ENCODE data around the gene DRC3.

Gene DRC3

GRCh38 chr17:17987187-17987896 is 14.7 kb downstream of the DRC3 start:
- Histone ChIP-seq H3K9me3 (ENCODE audit: control insufficient read depth, low read length) (no peaks in the 10 kb centered on the region), H3K36me3 (ENCODE audit: control insufficient read depth, insufficient read depth, low read length) (no peaks in the 10 kb centered on the region), H3K27me3 (ENCODE audit: control insufficient read depth, insufficient read depth, low read length) (no peaks in the 10 kb centered on the region), H2AFZ (no peak overlapping the region), H3K9ac (no peak overlapping the region), H3K4me3 (ENCODE audit: low read depth, low read length) (no peak overlapping the region), H3K79me2 (no peaks in the 10 kb centered on the region), H3K4me2 (ENCODE audit: low read length) (no peak overlapping the region), H3K4me1 (peaks cover 6% of the 10 kb centered on the region), H3K27ac (no peak overlapping the region)
- no peak for TF ChIP-seq CTCF (IDR thresholded peaks at IDR 0.05)

- no peak overlapping the region for H3K4me3 ChIP-seq (ENCODE audit: low read depth, low read length)
- no peak overlapping the region for H3K4me2 ChIP-seq (ENCODE audit: low read length)
- no peaks in the 10 kb centered on the region for H3K36me3 ChIP-seq (ENCODE audit: control insufficient read depth, insufficient read depth, low read length)
- no peak overlapping the region for H3K9ac ChIP-seq
- no peaks in the 10 kb centered on the region for H3K9me3 ChIP-seq (ENCODE audit: control insufficient read depth, low read length)
- no peak for TF ChIP-seq CTCF (IDR thresholded peaks at IDR 0.05)
- H3K79me2 ChIP-seq, result no peaks in the 10 kb centered on the region
- H3K4me1 ChIP-seq, result peaks cover 6% of the 10 kb centered on the region
- H3K27me3 ChIP-seq (ENCODE audit: control insufficient read depth, insufficient read depth, low read length), result no peaks in the 10 kb centered on the region
- no peak overlapping the region for H3K27ac ChIP-seq
- no peak overlapping the region for H2AFZ ChIP-seq
Observed at GRCh38 chr17:17987901-17988300, 15.2 kb downstream of the DRC3 start.

- H3K36me3 ChIP-seq (ENCODE audit: control insufficient read depth, insufficient read depth, low read length), result no peaks in the 10 kb centered on the region
- no peak overlapping the region for H3K4me3 ChIP-seq (ENCODE audit: low read depth, low read length)
- H3K9ac ChIP-seq, result no peak overlapping the region
- H2AFZ ChIP-seq, result no peak overlapping the region
- peaks cover 6% of the 10 kb centered on the region for H3K4me1 ChIP-seq
- no peak overlapping the region for H3K4me2 ChIP-seq (ENCODE audit: low read length)
- H3K27me3 ChIP-seq (ENCODE audit: control insufficient read depth, insufficient read depth, low read length), result no peaks in the 10 kb centered on the region
- no peak for TF ChIP-seq CTCF (IDR thresholded peaks at IDR 0.05)
- no peaks in the 10 kb centered on the region for H3K9me3 ChIP-seq (ENCODE audit: control insufficient read depth, low read length)
- H3K79me2 ChIP-seq, result no peaks in the 10 kb centered on the region
- H3K27ac ChIP-seq, result no peak overlapping the region
Observed at GRCh38 chr17:17988427-17988945, 15.8 kb downstream of the DRC3 start.

- H3K9ac ChIP-seq, result no peak overlapping the region
- no peak for TF ChIP-seq CTCF (IDR thresholded peaks at IDR 0.05)
- no peak overlapping the region for H2AFZ ChIP-seq
- no peaks in the 10 kb centered on the region for H3K36me3 ChIP-seq (ENCODE audit: control insufficient read depth, insufficient read depth, low read length)
- H3K4me1 ChIP-seq, result peaks cover 6% of the 10 kb centered on the region
- no peaks in the 10 kb centered on the region for H3K9me3 ChIP-seq (ENCODE audit: control insufficient read depth, low read length)
- no peak overlapping the region for H3K4me2 ChIP-seq (ENCODE audit: low read length)
- H3K27ac ChIP-seq, result no peak overlapping the region
- H3K4me3 ChIP-seq (ENCODE audit: low read depth, low read length), result no peak overlapping the region
- no peaks in the 10 kb centered on the region for H3K79me2 ChIP-seq
- H3K27me3 ChIP-seq (ENCODE audit: control insufficient read depth, insufficient read depth, low read length), result no peaks in the 10 kb centered on the region
Observed at GRCh38 chr17:17989081-17989480, 16.4 kb downstream of the DRC3 start.

GRCh38 chr17:17989618-17990017 is 17.0 kb downstream of the DRC3 start:
- Histone ChIP-seq H3K79me2 (no peaks in the 10 kb centered on the region), H2AFZ (no peak overlapping the region), H3K36me3 (ENCODE audit: control insufficient read depth, insufficient read depth, low read length) (no peaks in the 10 kb centered on the region), H3K27me3 (ENCODE audit: control insufficient read depth, insufficient read depth, low read length) (no peaks in the 10 kb centered on the region), H3K4me3 (ENCODE audit: low read depth, low read length) (no peak overlapping the region), H3K4me1 (peaks cover 6% of the 10 kb centered on the region), H3K27ac (no peak overlapping the region), H3K9ac (no peak overlapping the region), H3K9me3 (ENCODE audit: control insufficient read depth, low read length) (no peaks in the 10 kb centered on the region), H3K4me2 (ENCODE audit: low read length) (no peak overlapping the region)
- TF ChIP-seq CTCF (IDR thresholded peaks at IDR 0.05), result no peak

Measured in parathyroid adenoma (tissue), 2 donors.